GM18511 (cell line): Measurements from ENCODE around the gene KLF11.
"Not testable (repeated sequence)": the region's sequence is repeated elsewhere in the genome, so short reads cannot be mapped to it uniquely, and the experiment has no call there.

Experiments
- ATAC-seq: cut with Tn5 transposase; IDR thresholded peaks from one replicate; pipeline ENCODE4 v1.9.1; 2021; ENCODE audit warnings: mild to moderate bottlenecking, moderate library complexity; ENCODE audit not compliant: unreplicated experiment

The KLF11 gene

GRCh38 chr2:10009271-10009810 is 34.0 kb upstream of the KLF11 start:
- ATAC-seq: no peak

- no peak for ATAC-seq
Measured at GRCh38 chr2:10009811-10010781, 33.3 kb upstream of the KLF11 start.

- ATAC-seq: not testable (repeated sequence)
Measured at GRCh38 chr2:10010861-10011605, 32.3 kb upstream of the KLF11 start.

- not testable (repeated sequence) for ATAC-seq
Measured at GRCh38 chr2:10011606-10012325, 31.6 kb upstream of the KLF11 start.

GRCh38 chr2:10012366-10012962 is 30.9 kb upstream of the KLF11 start:
- not testable (repeated sequence) for ATAC-seq

- no peak for ATAC-seq
Measured at GRCh38 chr2:10012963-10013461, 30.3 kb upstream of the KLF11 start.

- not testable (repeated sequence) for ATAC-seq
Measured at GRCh38 chr2:10013651-10014417, 29.5 kb upstream of the KLF11 start.

GRCh38 chr2:10014418-10015190 is 28.7 kb upstream of the KLF11 start:
- no peak for ATAC-seq

GRCh38 chr2:10015376-10015989 is 27.9 kb upstream of the KLF11 start:
- not testable (repeated sequence) for ATAC-seq

- ATAC-seq: no peak
Measured at GRCh38 chr2:10016001-10016801, 27.1 kb upstream of the KLF11 start.

- ATAC-seq: no peak
Measured at GRCh38 chr2:10016802-10017258, 26.5 kb upstream of the KLF11 start.

GRCh38 chr2:10017313-10017941 is 25.9 kb upstream of the KLF11 start:
- no peak for ATAC-seq

GRCh38 chr2:10019174-10019573 is 24.2 kb upstream of the KLF11 start:
- ATAC-seq: no peak

- no peak for ATAC-seq
Measured at GRCh38 chr2:10019602-10020400, 23.5 kb upstream of the KLF11 start.

GRCh38 chr2:10022041-10022421 is 21.3 kb upstream of the KLF11 start:
- no peak for ATAC-seq

- ATAC-seq: no peak
Measured at GRCh38 chr2:10022445-10022844, 20.9 kb upstream of the KLF11 start.
